ENCODE measurements around the gene COL18A1. TPM values are rescaled to one million over a fixed set of nuclear protein-coding genes. Genes with fewer than 3 reads are reported as not detected.

The COL18A1 gene
- total RNA-seq, 1 experiment from 2014 or later, result 55.9 TPM

DNA sequence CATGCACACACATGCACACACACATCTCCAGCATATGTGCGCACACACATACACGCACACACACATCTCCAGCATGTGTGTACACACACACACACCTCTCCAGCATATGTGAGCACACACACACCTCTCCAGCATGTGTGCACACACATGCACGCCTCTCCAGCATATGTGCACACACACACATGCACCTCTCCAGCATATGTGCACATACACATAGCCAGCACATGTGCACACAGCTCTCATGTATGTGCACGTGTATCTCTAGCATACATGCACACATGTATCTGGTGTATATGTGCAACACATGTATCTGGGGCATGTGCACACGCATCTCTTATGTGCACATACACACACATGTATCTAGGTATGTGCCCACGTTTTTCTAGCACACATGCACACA, 79.4 kb downstream of the COL18A1 start:
- Histone ChIP-seq H3K9me3 (replicated peaks) (no peaks in the 10 kb centered on the region), H3K27ac (no peak overlapping the region), H3K27me3 (replicated peaks) (no peaks in the 10 kb centered on the region), H3K4me1 (replicated peaks) (no peaks in the 10 kb centered on the region), H3K36me3 (peaks cover under 1% of the 10 kb centered on the region), H3K4me3 (no peak overlapping the region)
- no peak for DNase-seq (ENCODE audit: low read depth in 1 of 2, low spot score in 2 of 2)

DNA sequence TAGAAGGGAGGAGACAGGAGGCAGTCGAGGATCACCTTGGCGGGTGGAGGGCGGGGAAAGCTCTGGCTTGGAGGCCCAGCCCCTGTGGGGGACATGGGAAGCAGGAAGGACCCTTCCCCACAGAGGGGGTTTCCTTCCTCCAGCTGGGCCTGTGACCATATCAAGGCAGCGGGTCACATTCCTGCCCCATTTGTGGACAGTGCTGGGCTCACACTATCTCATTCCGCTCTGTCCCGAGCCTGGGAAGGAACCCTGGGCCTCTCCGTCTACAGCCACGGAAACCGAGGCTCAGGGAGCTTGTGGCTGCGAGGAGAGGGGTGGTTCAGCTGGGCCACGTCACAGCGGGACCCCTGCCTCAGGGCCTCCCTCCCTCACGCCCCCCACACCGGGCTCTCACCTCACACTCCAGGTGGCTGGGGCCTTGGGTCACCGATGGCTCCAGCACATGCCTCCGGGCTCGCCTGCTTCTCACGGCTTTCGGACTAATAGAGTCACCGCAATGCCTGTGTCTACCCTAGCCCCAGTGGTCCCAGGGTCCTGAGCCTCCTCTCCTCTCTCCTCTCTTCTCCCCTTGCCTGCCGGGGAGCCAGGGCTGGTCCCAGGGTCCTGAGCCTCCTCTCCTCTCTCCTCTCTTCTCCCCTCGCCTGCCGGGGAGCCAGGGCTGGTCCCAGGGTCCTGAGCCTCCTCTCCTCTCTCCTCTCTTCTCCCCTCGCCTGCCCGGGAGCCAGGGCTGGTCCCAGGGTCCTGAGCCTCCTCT, 80.9 kb downstream of the COL18A1 start:
- Histone ChIP-seq H3K36me3 (no peaks in the 10 kb centered on the region), H3K27ac (no peak overlapping the region), H3K4me3 (no peak overlapping the region), H3K9me3 (replicated peaks) (no peaks in the 10 kb centered on the region), H3K4me1 (replicated peaks) (no peaks in the 10 kb centered on the region), H3K27me3 (replicated peaks) (no peaks in the 10 kb centered on the region)
- DNase-seq (ENCODE audit: low read depth in 1 of 2, low spot score in 2 of 2), result no peak

DNA sequence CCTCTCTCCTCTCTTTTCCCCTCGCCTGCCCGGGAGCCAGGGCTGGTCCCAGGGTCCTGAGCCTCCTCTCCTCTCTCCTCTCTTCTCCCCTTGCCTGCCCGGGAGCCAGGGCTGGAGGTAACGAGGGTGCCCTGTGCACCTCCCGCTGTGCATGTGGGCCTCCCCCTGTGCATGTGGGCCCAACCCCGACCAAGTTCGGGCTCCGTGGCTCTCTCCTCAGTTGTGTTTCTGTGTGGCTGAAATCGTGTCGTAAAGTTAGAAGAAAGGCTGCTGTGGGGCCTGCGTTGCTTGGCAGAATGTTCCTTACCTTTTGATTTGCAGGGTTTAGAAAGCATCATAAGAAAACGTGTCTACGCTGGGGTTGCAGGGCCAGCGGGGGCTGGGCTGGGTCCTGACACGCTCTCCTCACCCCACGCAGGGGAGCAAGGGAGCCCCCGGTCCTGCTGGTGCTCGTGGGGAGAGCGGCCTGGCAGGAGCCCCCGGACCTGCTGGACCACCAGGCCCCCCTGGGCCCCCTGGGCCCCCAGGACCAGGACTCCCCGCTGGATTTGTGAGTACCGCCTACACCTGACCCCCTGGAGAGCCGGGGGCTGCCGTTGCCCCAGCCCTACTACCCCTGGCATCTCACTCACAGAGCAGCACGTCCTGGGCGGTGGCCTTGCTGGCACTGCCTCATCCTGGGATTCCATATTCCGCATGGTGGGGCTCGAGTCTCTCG, 81.6 kb downstream of the COL18A1 start:
- no peak overlapping the region for H3K4me3 ChIP-seq
- no peaks in the 10 kb centered on the region for H3K27me3 ChIP-seq (replicated peaks)
- DNase-seq (ENCODE audit: low read depth in 1 of 2, low spot score in 2 of 2), result no peak
- H3K9me3 ChIP-seq (replicated peaks), result no peaks in the 10 kb centered on the region
- H3K27ac ChIP-seq, result no peak overlapping the region
- H3K4me1 ChIP-seq (replicated peaks), result no peaks in the 10 kb centered on the region
- H3K36me3 ChIP-seq, result no peaks in the 10 kb centered on the region

DNA sequence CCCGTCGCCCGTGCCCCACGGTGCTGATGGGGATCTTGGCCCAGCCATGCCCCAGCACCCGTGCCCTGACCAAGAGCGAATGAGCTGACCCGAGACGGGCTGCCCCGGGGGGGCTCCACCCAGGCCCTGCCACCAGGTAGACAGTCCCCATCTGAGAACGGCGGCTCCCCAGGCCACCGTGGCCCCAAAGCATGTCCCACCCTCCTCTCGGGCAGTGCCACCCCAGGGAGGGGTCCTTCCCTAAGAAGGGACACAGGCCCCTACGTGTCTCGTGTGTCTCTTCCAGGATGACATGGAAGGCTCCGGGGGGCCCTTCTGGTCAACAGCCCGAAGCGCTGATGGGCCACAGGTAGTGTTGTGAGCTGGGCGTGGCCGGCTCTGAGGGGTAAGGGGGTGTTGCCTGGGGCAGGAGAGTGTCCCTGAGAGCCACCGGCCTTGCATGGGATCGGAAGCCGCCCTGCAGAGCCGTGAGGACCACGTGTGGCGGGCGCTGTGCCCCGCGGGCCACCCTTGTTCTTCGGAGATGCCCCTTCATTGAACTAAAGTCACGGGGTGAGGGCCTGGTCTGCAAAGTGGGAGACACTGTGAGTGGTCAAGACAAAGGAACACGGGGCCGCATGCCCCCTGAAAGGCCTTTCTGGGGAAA, 82.3 kb downstream of the COL18A1 start:
- Histone ChIP-seq H3K27ac (no peak overlapping the region), H3K27me3 (replicated peaks) (no peaks in the 10 kb centered on the region), H3K9me3 (replicated peaks) (no peaks in the 10 kb centered on the region), H3K36me3 (no peaks in the 10 kb centered on the region), H3K4me3 (no peak overlapping the region), H3K4me1 (replicated peaks) (no peaks in the 10 kb centered on the region)
- DNase-seq (ENCODE audit: low read depth in 1 of 2, low spot score in 2 of 2), result no peak

DNA sequence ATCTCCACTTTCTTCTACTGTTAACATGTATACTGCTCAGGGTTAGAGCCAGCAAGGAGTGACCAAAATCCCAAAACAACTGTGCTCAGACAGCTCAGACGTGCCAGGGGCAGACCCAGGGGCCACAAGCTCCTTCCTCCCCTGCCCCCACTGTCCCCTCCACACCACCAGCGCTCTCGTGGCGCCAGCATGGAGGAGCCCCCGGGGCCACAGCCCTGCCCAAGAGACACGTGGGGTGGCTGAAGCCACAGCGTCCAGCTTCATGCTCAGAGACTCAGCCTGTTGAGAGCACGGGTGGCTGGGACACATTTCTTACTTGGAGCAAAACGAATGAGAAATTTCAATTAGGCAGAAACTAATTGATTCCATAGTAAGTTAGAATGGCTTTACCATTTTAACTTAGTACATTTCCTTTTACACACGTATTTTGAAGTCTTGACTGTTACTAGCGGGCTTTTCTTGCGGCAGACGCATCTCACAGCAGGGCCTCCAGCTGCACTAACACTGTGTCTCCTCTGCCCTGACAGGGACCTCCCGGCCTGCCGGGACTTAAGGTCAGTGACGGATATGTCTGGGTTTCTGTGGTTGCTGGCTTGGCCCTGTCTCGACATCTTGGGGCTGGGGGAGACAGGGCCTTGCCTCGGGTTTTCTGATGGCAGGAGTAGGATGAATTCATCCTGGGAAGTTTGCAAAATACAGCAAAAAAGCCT, 83.1 kb downstream of the COL18A1 start:
- H3K27ac ChIP-seq, result no peak overlapping the region
- no peaks in the 10 kb centered on the region for H3K36me3 ChIP-seq
- no peaks in the 10 kb centered on the region for H3K27me3 ChIP-seq (replicated peaks)
- no peaks in the 10 kb centered on the region for H3K9me3 ChIP-seq (replicated peaks)
- no peaks in the 10 kb centered on the region for H3K4me1 ChIP-seq (replicated peaks)
- no peak for DNase-seq (ENCODE audit: low read depth in 1 of 2, low spot score in 2 of 2)
- no peak overlapping the region for H3K4me3 ChIP-seq

DNA sequence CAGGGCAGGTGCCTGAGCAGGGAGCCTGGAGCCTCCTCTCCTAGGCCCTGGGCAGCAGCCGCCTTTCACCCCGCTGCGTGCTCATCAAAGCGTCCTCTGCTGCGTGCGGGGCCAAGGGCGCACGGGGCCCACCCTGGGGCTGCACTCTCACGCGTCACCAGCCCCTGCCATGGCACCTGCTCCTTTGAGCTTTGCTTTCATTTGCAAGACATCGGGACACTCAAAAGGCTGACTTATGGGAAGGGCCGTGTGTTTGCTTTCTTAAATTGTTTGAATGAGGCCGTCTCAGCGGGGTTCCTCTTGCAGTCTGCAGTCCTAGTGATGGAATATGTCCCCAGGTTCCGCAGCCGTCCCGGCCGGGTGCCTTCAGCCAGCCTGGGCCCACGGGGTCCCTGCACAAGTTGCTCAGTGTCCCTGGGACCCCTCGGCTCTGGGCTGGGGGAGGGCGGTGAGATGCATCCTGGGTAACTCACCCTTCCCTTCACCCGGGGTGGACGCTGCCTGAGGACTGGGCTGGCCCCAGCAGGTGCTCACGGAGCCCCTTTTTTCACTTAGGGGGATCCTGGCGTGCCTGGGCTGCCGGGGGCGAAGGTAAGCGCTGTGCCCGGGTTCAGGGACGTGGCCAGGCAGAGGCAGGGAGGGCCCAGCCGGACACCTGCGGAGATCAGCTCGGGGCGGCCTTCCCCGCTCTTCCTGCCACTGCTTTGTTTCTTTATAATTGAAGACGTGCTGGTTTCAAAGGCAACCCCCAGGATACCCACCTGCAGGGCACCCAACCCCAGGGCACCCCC, 84.2 kb downstream of the COL18A1 start:
- Histone ChIP-seq H3K27ac (no peak overlapping the region), H3K4me1 (replicated peaks) (no peaks in the 10 kb centered on the region), H3K4me3 (no peak overlapping the region), H3K27me3 (replicated peaks) (no peaks in the 10 kb centered on the region), H3K36me3 (no peaks in the 10 kb centered on the region), H3K9me3 (replicated peaks) (no peaks in the 10 kb centered on the region)
- DNase-seq (ENCODE audit: low read depth in 1 of 2, low spot score in 2 of 2), result no peak

DNA sequence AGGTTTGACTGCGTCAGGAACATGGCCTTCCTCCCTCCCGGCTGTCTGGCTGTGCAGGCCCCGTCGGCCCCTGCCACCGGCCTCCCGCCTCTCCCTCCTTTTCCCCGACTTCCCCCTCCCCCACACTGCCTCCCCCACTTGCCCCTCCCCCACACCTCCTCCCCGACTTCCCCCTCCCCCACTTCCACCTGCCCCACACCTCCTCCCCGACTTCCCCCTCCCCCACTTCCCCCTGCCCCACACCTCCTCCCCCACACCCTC, 84.7 kb downstream of the COL18A1 start:
- H3K9me3 ChIP-seq (replicated peaks), result no peaks in the 10 kb centered on the region
- DNase-seq (ENCODE audit: low read depth in 1 of 2, low spot score in 2 of 2), result no peak
- no peaks in the 10 kb centered on the region for H3K36me3 ChIP-seq
- no peaks in the 10 kb centered on the region for H3K4me1 ChIP-seq (replicated peaks)
- no peak overlapping the region for H3K4me3 ChIP-seq
- no peak overlapping the region for H3K27ac ChIP-seq
- no peaks in the 10 kb centered on the region for H3K27me3 ChIP-seq (replicated peaks)

DNA sequence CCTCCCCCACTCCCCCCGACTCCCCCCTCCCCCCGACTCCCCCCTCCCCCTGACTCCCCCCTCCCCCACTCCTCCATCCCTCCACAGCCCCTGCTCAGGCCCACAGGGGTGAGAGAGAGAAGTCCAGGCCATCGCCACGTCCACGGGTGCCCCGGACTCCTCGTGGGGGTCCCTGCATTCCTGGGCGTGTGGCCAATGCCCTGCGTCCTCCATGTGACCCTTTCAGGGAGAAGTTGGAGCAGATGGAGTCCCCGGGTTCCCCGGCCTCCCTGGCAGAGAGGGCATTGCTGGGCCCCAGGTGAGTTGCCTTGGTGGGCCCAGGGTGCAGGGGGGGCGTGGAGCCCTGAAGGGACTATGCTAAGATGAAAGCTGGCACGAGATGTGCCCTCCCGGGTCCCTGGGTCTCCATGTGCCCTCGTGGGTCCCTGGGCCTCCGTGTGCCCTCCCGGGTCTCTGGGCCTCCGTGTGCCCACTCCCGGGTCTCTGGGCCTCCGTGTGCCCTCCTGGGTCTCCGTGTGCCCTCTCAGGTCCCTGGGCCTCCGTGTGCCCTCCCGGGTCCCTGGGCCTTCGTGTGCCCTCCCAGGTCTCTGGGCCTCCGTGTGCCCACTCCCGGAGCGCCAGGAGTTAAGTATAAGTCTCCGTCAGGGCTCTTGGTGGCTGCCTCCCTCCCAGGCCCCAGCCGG, 85.2 kb downstream of the COL18A1 start:
- Histone ChIP-seq H3K27me3 (replicated peaks) (no peaks in the 10 kb centered on the region), H3K4me1 (replicated peaks) (no peaks in the 10 kb centered on the region), H3K9me3 (replicated peaks) (no peaks in the 10 kb centered on the region), H3K27ac (no peak overlapping the region), H3K36me3 (no peaks in the 10 kb centered on the region), H3K4me3 (no peak overlapping the region)
- no peak for DNase-seq (ENCODE audit: low read depth in 1 of 2, low spot score in 2 of 2)

DNA sequence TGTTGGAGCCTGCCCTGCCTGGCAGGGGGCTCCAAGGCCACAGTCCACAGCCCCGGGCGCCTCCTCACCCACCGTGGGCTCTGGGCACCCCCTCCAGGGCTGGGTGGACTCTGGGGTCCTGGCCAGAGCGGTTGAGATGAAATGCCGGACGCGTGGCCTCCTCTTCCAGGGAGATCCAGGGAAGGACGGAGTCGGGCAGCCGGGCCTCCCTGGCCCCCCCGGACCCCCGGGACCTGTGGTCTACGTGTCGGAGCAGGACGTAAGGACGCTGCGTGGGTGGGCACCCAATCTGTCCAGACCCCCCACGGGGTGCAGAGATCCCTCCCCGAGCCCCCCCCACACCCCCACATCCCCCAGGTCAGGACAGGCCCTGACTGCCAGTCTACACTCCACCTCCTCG, 86.1 kb downstream of the COL18A1 start:
- Histone ChIP-seq H3K36me3 (no peaks in the 10 kb centered on the region), H3K27ac (no peak overlapping the region), H3K27me3 (replicated peaks) (no peaks in the 10 kb centered on the region), H3K9me3 (replicated peaks) (no peaks in the 10 kb centered on the region), H3K4me3 (no peak overlapping the region), H3K4me1 (replicated peaks) (no peaks in the 10 kb centered on the region)
- no peak for DNase-seq (ENCODE audit: low read depth in 1 of 2, low spot score in 2 of 2)

DNA sequence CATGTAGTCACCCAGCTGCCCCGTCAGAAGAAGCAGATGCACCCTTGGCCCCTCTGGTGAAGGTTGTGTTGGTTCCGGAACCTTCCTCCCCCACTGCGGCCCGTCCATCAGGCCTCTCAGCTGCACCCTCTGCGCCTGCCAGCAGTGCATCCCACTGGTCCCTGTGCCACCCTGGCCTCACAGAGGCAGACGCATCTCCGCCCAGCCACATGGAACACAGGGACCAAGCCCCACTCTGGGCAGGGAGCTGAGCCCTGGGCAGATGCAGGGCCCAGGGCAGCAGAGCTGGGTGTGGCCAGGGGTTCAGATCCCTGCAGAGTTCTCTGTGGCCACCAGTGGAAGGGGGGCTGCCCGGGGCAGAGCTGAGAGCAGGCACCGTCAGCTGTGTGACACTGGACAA, 86.7 kb downstream of the COL18A1 start:
- H3K27me3 ChIP-seq (replicated peaks), result no peaks in the 10 kb centered on the region
- DNase-seq (ENCODE audit: low read depth in 1 of 2, low spot score in 2 of 2), result no peak
- H3K9me3 ChIP-seq (replicated peaks), result no peaks in the 10 kb centered on the region
- no peaks in the 10 kb centered on the region for H3K36me3 ChIP-seq
- H3K27ac ChIP-seq, result no peak overlapping the region
- H3K4me1 ChIP-seq (replicated peaks), result no peaks in the 10 kb centered on the region
- no peak overlapping the region for H3K4me3 ChIP-seq

DNA sequence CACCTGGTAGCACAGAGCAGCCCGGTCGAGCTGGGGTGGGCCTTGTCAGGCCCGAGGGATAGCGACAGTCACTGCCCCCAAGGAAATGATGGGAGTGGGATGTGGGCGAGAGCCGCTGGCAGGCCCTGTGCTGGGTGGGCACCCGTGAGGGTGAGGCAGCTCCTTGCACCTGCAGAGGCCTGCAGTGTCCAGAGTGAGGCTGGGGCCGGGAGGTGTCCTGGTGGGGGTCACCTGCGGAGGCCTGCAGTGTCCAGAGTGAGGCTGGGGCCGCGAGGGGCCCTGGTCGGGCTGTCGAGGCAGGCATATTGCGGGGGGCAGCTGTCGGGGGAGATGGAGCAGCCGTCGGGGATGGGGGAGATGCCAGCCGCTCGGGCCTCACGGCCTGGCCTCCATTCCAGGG, 87.8 kb downstream of the COL18A1 start:
- no peaks in the 10 kb centered on the region for H3K27me3 ChIP-seq (replicated peaks)
- H3K4me3 ChIP-seq, result no peak overlapping the region
- H3K27ac ChIP-seq, result no peak overlapping the region
- no peaks in the 10 kb centered on the region for H3K4me1 ChIP-seq (replicated peaks)
- no peaks in the 10 kb centered on the region for H3K36me3 ChIP-seq
- no peaks in the 10 kb centered on the region for H3K9me3 ChIP-seq (replicated peaks)
- no peak for DNase-seq (ENCODE audit: low read depth in 1 of 2, low spot score in 2 of 2)

DNA sequence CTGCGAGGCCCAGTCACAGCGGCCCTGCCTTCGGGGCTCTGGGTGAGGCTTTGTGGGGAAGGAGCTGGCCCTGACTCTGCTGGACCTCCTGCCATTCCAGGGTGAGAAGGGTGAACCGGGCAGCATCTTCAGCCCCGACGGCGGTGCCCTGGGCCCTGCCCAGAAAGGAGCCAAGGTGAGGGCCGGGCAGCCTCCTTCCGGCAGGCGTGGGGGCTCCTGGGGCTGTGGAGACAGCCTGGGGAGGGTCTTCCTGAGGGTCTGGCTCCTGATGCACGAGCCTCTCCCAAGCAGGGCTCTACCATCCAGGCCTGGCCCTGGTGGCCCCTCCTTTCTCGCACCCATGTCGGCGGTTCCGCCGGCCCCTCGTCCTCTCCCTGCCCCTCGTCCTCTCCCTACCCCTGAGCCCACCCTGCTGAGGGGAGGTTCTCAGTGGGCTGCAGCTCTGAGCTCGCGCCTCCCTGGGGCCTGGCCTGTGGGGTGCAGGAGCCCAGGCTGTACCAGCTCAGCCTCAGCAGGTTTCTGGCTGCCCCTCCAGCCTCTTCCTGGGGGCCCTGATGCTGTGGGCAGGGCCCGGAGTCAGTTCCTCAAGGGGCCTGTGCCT, 88.5 kb downstream of the COL18A1 start:
- H3K27me3 ChIP-seq (replicated peaks), result no peaks in the 10 kb centered on the region
- no peaks in the 10 kb centered on the region for H3K36me3 ChIP-seq
- DNase-seq (ENCODE audit: low read depth in 1 of 2, low spot score in 2 of 2), result no peak
- no peaks in the 10 kb centered on the region for H3K4me1 ChIP-seq (replicated peaks)
- no peaks in the 10 kb centered on the region for H3K9me3 ChIP-seq (replicated peaks)
- no peak overlapping the region for H3K27ac ChIP-seq
- H3K4me3 ChIP-seq, result no peak overlapping the region
